HG02623 (cell line): ENCODE measurements around the gene SLC35C1.
"Not testable (repeated sequence)": the region's sequence is repeated elsewhere in the genome, so short reads cannot be mapped to it uniquely, and the experiment has no call there.

Source experiments
- ATAC-seq: cut with Tn5 transposase; IDR thresholded peaks from one replicate; pipeline ENCODE4 v1.9.1; 2021; ENCODE audit warnings: moderate library complexity; ENCODE audit not compliant: unreplicated experiment

The SLC35C1 gene

GRCh38 chr11:45810431-45811108, 5.6 kb downstream of the SLC35C1 start:
- ATAC-seq = no peak

GRCh38 chr11:45811109-45811435, 6.1 kb downstream of the SLC35C1 start:
- no peak for ATAC-seq

- no peak for ATAC-seq
These were observed 6.8 kb downstream of the SLC35C1 start for GRCh38 chr11:45811571-45812290.

GRCh38 chr11:45812581-45813548, 7.9 kb downstream of the SLC35C1 start:
- ATAC-seq = no peak

GRCh38 chr11:45815747-45816146, 10.8 kb downstream of the SLC35C1 start:
- no peak for ATAC-seq

GRCh38 chr11:45816614-45817013, 11.7 kb downstream of the SLC35C1 start:
- no peak for ATAC-seq

- peak; percentile 72 for ATAC-seq
These were observed 12.2 kb downstream of the SLC35C1 start for GRCh38 chr11:45817191-45817590.

GRCh38 chr11:45818961-45819605, 14.1 kb downstream of the SLC35C1 start:
- no peak for ATAC-seq

GRCh38 chr11:45820211-45820857, 15.4 kb downstream of the SLC35C1 start:
- ATAC-seq = no peak

GRCh38 chr11:45826492-45826891, 21.5 kb downstream of the SLC35C1 start:
- ATAC-seq = not testable (repeated sequence)

GRCh38 chr11:45827123-45827522, 22.2 kb downstream of the SLC35C1 start:
- no peak for ATAC-seq

GRCh38 chr11:45828996-45829395, 24.0 kb downstream of the SLC35C1 start:
- ATAC-seq = no peak

GRCh38 chr11:45830596-45830995, 25.6 kb downstream of the SLC35C1 start:
- ATAC-seq = no peak

GRCh38 chr11:45832811-45833441, 28.0 kb downstream of the SLC35C1 start:
- ATAC-seq = no peak

GRCh38 chr11:45833761-45834160, 28.8 kb downstream of the SLC35C1 start:
- no peak for ATAC-seq

GRCh38 chr11:45834298-45834756, 29.4 kb downstream of the SLC35C1 start:
- ATAC-seq = no peak

GRCh38 chr11:45839204-45839603, 34.3 kb downstream of the SLC35C1 start:
- ATAC-seq = no peak

- ATAC-seq = not testable (repeated sequence)
These were observed 35.3 kb downstream of the SLC35C1 start for GRCh38 chr11:45840251-45840650.

GRCh38 chr11:45843158-45843924, 38.4 kb downstream of the SLC35C1 start:
- ATAC-seq = no peak
